Mucosa of descending colon (tissue), 3 donors: ENCODE data around the gene NTM. TPM values are rescaled to one million over a fixed set of nuclear protein-coding genes. Genes with fewer than 3 reads are reported as not detected.

Source experiments
- ATAC-seq: fragments of 200-7000 bp; cut with Tn5 transposase; one replicate; pipeline ENCODE4 v1.9.1; 2020; ENCODE audit warnings: mild to moderate bottlenecking, moderate library complexity
- DNase-seq, 3 donors: peaks; one replicate each; pipeline ENCODE4 v3.0.0-alpha.2; 2020
- H3K36me3 ChIP-seq: fragments of 200-600 bp; one replicate; pipeline ENCODE4 v1.8.0; 2021; ENCODE audit warnings: low read depth, mild to moderate bottlenecking
- H3K4me1 ChIP-seq: fragments of 200-600 bp; one replicate; pipeline ENCODE4 v1.8.0; 2021; ENCODE audit warnings: low read depth, mild to moderate bottlenecking
- H3K4me3 ChIP-seq: fragments of 200-600 bp; one replicate; pipeline ENCODE4 v1.8.0; 2021; ENCODE audit warnings: mild to moderate bottlenecking
- H3K9me3 ChIP-seq: fragments of 200-600 bp; one replicate; pipeline ENCODE4 v1.8.0; 2021; ENCODE audit warnings: mild to moderate bottlenecking
- intact Hi-C, 2 donors: fragments of 100-400 bp; cut with DNase I in 1 of 2; cut with micrococcal nuclease in 1 of 2; formaldehyde crosslinking; loops; one replicate each; pipeline versions ENCODE4 v1.11.0 to v1.11.1; 2022; cut with DNase I, micrococcal nuclease
- total RNA-seq, 3 donors: library from RNA; stranded (reverse); fragmentation: NEBNext Ultra II Directional in 2 of 3; extraction: Animal tissue kit (Norgen Biotek cat#: 25700) in 2 of 3; gene quantifications; one replicate each; pipeline versions ENCODE4 v1.2.1 to v1.2.4, GENCODE V29; 2021 to 2023
- TF ChIP-seq, protein P1 (sequence below): fragments of 200-600 bp; IDR thresholded peaks from one replicate; pipeline ENCODE4 v1.8.0; 2022; ENCODE audit warnings: antibody characterized with exemption, mild to moderate bottlenecking
- donor health status: DM: no; HTN: no; CAD: no; lungs with moderate emphysema.
- donor health status: DM: no; HTN: no; CAD: no.
- donor health status: DM: no; HTN: yes; CAD: no.

Gene NTM
- total RNA-seq, 3 donors from 2014 or later: 0.64 to 7.7 (median 1.2) TPM

DNA sequence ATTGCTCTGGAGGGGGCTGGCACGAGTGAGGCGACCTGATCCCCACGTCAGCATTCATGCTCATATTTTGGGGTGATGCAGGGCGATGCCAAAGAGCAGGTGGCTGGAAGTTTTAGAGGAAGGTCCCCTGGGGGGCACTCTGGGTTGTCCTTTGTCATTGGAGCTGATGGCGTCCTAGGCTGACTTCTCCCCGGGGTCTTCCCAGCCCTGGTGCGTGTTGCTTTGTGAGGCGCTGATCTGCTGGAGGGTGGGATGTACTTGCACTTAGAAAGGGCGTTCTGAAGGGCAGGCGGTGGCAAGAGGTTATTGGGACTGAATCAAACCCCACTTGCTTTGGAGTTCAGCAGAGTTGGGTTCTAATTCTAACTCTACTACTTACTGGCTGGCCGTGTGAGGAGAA, 313.3 kb downstream of the NTM start:
- no peaks in the 10 kb centered on the region for H3K9me3 ChIP-seq
- H3K4me1 ChIP-seq: no peaks in the 10 kb centered on the region
- TF ChIP-seq, protein P1, sequence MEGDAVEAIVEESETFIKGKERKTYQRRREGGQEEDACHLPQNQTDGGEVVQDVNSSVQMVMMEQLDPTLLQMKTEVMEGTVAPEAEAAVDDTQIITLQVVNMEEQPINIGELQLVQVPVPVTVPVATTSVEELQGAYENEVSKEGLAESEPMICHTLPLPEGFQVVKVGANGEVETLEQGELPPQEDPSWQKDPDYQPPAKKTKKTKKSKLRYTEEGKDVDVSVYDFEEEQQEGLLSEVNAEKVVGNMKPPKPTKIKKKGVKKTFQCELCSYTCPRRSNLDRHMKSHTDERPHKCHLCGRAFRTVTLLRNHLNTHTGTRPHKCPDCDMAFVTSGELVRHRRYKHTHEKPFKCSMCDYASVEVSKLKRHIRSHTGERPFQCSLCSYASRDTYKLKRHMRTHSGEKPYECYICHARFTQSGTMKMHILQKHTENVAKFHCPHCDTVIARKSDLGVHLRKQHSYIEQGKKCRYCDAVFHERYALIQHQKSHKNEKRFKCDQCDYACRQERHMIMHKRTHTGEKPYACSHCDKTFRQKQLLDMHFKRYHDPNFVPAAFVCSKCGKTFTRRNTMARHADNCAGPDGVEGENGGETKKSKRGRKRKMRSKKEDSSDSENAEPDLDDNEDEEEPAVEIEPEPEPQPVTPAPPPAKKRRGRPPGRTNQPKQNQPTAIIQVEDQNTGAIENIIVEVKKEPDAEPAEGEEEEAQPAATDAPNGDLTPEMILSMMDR: no peak
- intact Hi-C loops: no loop called here
- ATAC-seq (no peak), DNase-seq (no peak)
- H3K36me3 ChIP-seq: no peaks in the 10 kb centered on the region
- no peak overlapping the region for H3K4me3 ChIP-seq

DNA sequence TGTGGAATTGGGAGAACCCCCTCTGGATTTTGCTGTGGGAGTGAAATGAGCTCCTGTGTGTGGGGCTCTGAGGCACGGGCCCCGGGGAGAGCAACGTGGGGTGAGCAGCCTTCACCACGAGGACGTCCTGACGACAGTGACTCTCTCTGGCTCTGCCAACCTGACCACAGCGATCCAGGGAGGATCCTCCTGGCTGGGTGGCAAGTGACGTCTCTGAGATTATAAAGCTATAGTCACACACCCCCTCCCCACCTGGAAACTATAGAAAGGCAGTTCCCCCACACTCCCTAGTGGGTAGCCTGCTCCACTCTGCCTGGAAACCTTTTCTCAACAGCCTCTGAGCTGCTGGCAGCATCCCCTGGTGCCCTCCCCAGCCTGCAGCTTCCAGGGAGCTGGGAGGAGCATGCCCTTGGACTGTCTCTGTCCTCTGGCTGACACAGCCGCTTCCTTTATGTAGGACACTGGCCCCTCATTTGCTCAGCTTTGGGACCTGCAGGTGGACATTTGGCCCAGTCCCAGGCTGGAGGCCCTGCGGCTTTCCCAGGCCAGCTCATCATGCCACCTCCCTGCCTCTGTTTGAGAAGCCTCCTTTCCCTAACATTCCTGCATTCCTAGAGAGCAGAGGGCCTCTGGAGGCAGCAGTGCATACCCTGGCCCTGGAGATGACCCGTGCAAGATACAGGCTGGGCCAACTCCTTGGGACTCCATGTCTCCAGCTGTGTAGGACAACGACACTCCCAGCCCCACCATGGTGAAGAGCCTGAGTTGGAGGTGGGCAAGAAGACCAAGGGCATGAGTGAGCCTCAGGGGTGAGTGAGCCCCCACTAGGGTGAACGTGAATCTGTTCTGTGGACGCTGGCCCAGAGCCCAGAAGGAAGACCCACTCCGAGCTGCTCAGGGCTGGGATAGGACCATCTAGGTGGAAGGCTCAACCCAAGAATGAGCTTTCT, 314.0 kb downstream of the NTM start:
- intact Hi-C loops: no loop called here
- no peak overlapping the region for H3K4me3 ChIP-seq
- DNase-seq: no peak
- TF ChIP-seq, protein P1: no peak
- no peaks in the 10 kb centered on the region for H3K36me3 ChIP-seq
- no peaks in the 10 kb centered on the region for H3K9me3 ChIP-seq
- no peaks in the 10 kb centered on the region for H3K4me1 ChIP-seq
- no peak for ATAC-seq

DNA sequence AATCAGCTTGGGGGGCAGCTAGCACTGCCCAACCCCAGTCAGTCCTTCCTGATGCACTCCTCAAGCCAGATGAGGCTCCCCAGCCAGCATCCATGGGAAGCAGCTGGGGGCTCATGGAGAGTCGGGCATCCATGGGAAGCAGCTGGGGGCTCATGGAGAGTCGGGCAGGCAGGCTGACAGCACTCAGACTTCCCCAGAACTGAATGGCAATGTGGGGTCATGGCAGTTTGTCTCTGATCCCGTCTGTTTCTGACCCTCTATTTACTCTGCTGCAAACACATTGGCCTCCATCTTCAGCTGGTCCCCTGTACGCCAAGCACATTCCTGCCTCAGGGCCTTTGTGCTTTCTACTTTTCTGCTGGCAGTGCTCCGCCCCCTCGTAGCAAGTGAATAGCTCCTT, 314.8 kb downstream of the NTM start:
- Histone ChIP-seq H3K4me3 (no peak overlapping the region), H3K4me1 (no peaks in the 10 kb centered on the region), H3K9me3 (no peaks in the 10 kb centered on the region), H3K36me3 (no peaks in the 10 kb centered on the region)
- intact Hi-C loops: no loop called here
- DNase-seq: no peak
- no peak for ATAC-seq
- TF ChIP-seq, protein P1: no peak

DNA sequence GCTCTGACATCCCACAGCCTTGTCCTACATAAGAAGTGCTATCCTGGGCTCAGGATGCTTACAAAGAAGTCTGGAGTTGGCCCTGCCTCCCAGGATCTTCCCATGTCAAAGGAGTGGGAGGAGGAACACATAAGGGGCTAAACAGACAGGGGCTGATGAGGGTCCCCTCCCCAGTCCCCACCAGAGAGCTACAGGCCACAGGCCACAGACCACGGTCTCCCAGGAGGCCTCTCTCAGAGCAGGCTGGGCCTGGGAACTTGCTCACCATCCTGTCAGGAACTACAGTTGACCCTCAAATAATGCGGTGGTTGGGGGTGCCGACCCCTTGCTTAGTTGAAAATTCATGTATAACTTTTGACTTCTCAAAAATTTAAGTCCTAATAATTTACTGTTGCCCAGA, 315.5 kb downstream of the NTM start:
- intact Hi-C loops: no loop called here
- TF ChIP-seq, protein P1: no peak
- Histone ChIP-seq H3K4me1 (no peaks in the 10 kb centered on the region), H3K4me3 (no peak overlapping the region), H3K36me3 (no peaks in the 10 kb centered on the region), H3K9me3 (no peaks in the 10 kb centered on the region)
- DNase-seq: no peak
- no peak for ATAC-seq

DNA sequence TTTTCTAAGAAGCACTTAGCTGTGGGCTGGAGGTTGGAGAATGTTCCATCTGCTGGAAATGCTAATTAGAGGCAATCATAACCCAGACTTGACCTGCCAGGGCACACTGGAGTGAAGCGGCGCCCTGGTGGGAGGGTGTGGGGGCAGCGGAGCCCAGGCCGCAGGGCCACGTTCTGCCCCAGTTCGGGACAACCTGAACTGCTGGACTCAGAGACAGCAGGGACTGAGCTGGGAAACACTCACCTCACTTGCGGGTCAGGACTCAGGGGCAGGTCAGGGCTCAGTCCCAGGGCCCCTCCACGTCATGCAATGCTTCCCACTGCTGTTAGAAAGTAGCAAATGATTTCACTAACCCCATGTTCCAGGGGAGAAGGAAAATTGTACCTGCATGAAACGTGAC, 316.4 kb downstream of the NTM start:
- no peak for DNase-seq
- TF ChIP-seq, protein P1: no peak

More for the DNA sequence above, 316.4 kb downstream of the NTM start:
- Histone ChIP-seq H3K4me1 (no peaks in the 10 kb centered on the region), H3K36me3 (no peaks in the 10 kb centered on the region), H3K4me3 (no peak overlapping the region), H3K9me3 (no peaks in the 10 kb centered on the region)
- intact Hi-C loops: no loop called here
- no peak for ATAC-seq
